NCI-H2029 (cell line): ENCODE data around the gene CFAP46.

Experiments
- DNase-seq: peaks from one replicate; lab custom pipeline; 2025; lab: John Stamatoyannopoulos, UW

CFAP46 gene

GRCh38 chr10:132861884-132862461, 80.4 kb downstream of the CFAP46 start:
- no peak for DNase-seq

DNA sequence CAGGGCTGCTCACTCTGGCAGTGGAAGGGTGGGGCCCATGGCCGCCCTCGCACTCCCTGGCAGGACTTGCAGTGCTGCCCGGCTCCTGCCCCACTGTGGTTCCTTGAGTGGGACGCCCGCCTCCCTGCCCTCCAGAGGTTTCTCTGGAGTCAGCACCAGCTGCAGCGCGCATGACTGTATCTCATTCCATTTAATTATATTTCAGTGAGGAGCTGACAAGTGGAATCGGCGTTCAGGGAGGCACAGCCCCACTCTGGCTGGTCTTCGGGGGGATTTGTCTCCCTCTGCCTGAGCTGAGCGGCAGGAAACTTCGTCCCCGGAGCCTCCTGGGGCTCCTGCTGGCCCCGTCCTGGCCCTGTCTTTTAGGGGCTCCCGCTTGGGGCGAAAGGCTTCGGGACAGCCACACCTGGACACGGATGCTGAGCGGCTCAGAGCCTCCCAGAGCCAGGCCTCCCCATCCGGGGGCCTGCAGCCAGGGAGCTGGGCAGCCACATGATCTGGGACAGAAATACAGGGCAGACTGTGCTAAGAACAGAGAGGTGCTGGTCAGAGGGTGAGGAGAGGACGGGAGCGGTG, 81.2 kb downstream of the CFAP46 start:
- DNase-seq = no peak

GRCh38 chr10:132860532-132860931, 81.8 kb downstream of the CFAP46 start:
- DNase-seq = no peak

DNA sequence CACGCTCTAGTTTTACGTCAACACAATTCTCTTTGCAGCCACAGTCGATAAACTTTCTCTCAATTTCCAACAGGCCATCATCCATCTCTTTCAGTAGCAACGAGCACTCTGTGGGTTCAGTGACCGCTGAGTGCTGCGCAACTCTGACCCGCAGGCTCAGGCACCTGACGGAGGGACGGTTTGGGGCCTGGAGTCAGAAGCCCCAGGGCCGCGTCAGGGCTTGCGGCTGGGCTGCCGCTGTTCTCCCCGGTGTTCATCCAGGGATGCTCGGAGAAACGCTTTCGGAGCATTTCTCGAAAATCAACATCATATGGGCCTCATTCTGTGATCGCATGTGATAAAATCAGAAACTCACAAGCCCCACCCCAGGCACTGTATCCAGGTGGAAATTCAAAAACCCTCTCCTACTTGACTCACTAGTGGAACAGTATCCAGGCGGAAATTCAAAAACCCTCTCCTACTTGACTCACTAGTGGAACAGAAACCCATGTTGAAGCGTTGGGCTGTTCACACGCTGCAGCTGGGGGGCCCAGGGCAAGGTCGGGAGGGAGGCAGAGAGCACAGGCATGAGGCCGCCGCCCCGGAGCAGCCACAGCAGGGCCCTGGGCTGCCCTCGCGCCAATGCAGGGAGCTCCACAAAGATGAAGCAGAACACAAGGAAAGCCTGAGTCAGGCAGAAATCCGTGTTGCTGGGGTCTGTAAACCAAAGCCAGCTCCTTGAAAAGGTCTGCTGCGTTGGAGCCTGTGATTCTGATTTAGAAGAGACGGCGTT, 83.1 kb downstream of the CFAP46 start:
- DNase-seq = no peak

DNA sequence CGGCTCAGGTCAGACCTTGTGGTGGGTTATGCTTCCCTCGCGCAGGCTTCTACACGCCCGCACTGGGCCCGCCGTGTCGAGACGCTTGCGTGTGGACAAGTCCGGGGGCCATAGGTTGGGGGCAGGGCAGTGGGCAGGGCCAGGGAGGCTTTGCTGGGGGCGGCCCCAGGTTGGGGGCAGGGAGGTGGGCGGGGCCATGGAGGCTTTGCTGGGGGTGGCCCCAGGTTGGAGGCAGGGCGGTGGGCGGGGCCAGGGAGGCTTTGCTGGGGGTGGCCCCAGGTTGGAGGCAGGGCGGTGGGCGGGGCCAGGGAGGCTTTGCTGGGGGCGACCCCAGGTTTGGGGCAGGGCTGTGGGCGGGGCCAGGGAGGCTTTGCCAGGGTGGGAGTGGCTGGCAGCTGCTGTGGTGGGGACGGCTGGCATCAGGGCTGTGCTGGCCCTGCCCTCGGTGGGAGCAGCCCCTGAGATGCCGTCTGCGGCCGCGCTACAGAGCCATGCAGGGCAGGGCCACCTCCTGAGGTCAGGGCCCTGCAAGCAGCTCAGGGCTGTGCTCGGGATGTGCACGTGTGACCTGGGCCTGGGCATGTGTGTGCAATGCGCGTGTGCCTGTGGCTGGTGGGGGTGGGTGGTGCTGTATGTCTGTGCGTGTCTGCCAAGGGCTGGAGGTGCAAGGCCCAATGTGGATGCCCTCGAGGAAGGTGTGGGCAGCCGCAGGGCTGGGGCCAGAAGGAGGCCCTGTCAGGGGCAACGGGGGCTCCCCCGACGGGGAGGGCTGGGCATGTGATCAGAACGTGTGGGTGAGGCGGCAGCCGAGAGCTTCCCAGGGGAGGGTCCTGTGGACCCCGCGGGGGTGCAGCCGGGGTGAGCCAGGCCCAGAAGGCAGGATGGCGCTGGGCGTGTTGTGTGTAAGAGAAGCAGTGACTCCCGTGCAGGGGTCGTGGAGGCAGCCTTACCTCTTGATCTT, 84.0 kb downstream of the CFAP46 start:
- no peak for DNase-seq

DNA sequence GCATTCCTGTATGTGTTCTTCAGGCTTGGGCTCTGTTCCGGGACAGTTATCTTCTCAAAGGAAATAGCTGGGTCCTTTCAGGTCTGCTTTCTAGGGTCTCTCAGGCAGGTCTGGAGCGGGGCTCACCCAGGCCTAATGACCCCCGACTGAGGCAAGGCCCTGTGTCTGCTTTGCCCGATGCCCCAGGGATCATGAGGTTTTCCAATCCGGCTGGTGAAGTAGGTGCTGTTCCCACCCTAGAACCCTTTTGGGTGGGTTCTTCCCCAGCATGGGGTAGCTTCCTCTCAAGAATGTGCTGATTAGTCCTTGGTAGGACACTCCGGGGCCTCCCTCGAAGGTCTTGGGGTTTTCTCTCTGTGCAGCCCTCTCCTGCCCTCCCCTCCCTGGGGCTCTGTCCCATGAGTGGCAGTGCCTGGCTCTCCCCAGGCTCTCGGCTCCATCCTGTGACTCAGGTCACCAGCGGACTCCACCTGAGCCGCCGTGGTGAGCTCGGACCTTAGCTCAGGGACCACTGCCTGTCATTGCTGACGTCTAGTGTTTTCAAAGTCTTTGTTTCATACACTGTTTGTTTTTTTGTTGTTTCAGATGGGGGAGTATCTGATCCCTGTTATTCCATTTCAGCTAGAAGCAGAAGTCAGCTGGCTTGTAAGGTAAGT, 85.4 kb downstream of the CFAP46 start:
- DNase-seq = no peak

DNA sequence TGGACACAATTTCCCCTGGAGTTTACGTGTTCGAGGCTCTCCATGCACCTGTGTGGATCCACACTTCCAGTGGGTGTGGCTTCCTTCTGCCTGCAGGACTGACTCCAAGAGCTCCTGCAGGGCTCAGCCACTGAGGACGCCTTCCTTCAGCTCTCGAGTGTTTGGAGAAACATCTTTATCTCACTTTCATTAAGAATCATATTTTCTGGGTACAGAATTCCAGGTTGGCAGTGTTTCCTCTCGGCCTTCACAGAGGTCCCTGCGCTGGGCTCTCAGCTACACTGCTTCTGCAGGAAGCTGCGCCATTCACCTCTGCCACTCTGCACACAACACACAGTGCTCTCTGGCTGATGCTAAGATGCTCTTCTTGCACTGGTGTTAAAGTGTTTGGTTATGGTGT, 86.5 kb downstream of the CFAP46 start:
- DNase-seq = no peak

- no peak for DNase-seq
These were observed 90.9 kb downstream of the CFAP46 start for GRCh38 chr10:132851451-132851850.

DNA sequence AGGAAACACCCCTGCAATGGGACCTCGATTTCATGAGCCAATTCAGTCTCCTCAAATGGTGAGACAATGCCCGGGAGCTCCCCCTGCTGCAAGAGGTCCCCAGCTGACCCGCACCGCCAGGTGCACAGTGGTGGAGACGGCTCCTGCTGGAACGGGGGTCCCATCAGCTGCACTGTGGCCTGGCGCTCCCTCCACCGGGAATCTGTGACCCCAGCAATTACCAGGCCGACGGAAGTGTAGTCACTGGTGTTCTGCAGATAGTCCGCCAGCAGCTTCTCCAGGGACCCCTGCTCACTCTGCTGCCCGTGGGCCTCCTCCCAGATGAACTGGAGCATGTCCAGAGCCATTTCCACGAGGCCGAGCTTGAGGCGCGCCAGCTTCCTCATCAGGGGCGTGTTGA, 91.5 kb downstream of the CFAP46 start:
- no peak for DNase-seq

DNA sequence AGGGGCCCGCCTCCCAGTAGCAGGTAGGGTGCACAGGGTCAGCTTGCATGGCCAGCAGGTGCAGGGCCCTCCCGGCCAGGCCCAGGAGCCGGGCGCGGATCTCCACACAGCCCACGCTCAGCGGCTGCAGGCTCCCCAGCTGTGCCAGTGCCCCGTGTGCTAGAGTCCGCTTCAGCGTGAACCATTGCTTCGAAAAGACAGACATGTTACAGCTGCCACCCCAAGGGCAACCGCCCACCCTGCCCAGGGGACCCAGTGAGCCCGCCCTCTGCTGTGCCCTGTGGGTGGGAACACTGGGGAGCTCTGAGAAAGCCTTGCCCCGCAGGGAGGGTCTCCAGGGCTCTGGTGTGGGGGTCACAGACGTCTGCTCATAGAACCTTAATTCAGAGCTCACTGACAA, 92.1 kb downstream of the CFAP46 start:
- DNase-seq = no peak

- DNase-seq = no peak
These were observed 92.8 kb downstream of the CFAP46 start for GRCh38 chr10:132849546-132850031.

DNA sequence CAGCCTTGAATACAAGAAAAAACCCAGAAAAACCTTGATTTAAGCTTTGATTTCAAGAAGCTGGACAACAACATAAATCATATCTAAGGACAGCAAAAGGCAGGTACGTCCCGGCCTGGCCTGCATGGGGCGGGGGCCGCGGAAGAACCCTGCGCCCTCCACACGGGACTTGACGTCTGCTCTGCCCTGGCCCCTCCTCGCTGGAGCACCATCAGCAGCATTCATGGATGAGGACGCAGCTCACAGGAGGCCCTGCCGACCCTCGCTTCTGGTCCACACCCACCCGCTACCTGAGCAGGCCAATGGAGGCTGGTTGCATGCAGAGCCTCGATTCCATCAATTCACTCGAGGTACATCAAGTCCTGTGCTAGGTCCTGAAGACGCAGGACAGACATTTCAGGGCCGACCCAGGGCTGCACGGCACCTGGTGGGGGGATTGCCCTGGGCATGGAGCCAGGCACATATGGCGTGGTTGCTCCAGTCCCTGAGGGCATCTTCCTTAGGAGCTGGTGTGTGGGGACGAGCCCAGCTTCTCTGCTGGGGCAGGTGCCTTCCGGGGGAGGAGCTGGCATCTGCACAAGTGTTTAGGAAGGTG, 93.3 kb downstream of the CFAP46 start:
- no peak for DNase-seq

GRCh38 chr10:132848291-132848701, 94.1 kb downstream of the CFAP46 start:
- no peak for DNase-seq

DNA sequence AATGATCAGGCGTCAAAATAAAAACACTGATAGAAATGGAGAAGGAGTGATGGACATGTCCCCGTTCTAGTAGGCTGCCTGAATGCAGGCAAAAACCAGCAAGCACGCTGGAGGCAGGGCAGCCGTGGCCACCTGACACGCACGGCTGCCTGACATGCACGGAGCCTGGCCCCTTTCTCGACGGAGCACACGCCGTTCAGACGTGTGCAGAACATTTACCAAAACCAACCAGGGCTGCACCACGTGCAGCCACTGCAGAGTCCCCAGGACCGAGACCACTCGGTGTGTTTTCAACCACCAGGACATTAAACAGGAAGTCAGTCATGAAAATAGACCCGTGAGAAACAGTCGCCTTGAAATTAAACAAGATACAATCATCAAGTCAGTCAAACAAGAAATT, 94.5 kb downstream of the CFAP46 start:
- no peak for DNase-seq

DNA sequence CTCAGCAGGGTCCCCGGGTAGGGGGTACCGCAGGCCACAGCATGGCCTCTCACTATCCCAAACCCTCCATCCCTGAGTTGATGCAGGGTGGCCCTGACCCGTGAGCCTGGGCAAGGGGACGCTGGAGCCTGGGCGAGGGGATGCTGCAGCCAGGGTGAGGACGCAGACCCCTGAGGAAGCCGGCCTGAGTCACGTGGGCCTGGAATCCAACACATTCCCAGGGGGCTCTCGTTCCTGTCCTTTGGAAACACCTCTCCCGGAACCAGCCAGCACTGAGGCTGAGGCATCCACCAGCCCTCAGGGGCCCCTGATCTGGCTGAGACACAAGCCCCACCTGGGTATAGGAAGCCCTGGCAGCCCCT, 95.0 kb downstream of the CFAP46 start:
- no peak for DNase-seq

GRCh38 chr10:132846631-132847415, 95.5 kb downstream of the CFAP46 start:
- DNase-seq = no peak

- DNase-seq = no peak
These were observed 96.4 kb downstream of the CFAP46 start for GRCh38 chr10:132845780-132846595.

DNA sequence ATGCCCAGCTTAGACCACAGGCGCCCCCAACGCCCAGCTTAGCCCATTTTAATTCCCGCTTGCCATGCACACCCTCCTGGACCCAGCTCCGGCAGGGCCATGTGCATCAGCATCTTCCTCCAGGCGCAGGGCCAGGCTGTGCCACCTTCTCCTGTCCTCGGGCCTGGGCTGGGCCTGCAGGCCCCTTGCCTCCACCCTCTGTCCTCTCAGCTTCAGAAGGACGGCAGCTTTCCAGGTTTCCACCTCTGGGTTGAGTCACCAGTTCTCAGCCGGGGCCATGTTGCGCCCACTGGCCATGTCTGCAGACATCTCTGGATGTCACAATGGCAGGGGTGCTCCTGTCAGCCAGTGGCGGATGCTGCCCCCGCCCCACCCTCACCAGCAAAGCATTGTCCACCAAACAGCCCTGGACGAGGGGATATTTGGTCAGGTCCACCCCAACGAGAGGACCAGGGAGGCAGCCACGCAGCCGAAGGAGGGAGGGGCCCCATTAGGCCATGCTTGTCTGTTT, 97.3 kb downstream of the CFAP46 start:
- DNase-seq = no peak

DNA sequence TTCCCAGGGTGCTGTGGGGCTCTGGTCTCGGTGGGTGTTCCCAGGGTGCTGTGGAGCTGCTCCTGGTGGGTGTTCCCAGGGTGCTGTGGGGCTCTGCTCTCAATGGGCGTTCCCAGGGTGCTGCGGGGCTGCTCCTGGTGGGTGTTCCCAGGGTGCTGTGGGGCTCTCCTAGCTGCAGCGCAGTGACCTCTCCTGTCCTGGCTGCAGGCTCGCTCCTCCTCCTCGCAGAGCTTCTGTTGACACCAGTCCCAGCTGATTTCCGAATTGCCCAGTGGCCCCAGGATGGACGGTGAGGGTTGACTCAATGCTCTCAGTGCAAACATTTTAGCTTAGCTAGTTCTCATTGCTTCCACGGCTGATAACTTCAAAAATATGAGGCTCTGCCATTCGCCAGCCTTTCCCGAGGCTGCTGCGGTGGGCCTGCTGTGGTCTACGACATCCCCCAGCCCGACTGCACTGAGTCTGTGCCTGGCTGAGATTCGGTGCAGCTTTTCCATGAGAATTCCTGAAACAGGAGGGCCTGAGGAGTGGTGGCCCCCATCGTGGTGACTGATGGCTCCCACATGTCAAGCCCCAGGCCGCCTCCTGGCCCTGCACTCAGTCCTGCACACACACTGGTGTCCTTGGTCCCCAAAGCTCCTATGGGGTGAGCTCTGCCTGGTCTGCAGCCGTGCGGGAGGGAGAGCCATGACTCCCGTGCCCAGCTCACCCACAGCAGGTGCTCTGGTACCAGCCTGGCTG, 98.1 kb downstream of the CFAP46 start:
- no peak for DNase-seq
